ENCODE measurements around the gene SLC38A7. TPM values are rescaled to one million over a fixed set of nuclear protein-coding genes. Genes with fewer than 3 reads are reported as not detected.

Gene SLC38A7
- total RNA-seq (2014; rRNA removed; shearing (Covaris generic)), result 14.6 and 16.1 TPM in 2 replicates

- Histone ChIP-seq H3K36me3 (replicated peaks; ENCODE audit: control insufficient read depth, insufficient read depth, low read length) (peaks cover under 1% of the 10 kb centered on the region; the same call in 1 of the 2 replicates), H3K4me3 (ENCODE audit: insufficient read depth, low read depth, low read length) (peak within 1 kb of the TSS; percentile 86), H3K27me3 (ENCODE audit: control insufficient read depth, insufficient read depth, low read length) (no peaks in the 10 kb centered on the region)
- DNase-seq, result peak; percentile 96
These were observed at the start of gene SLC38A7 for GRCh38 chr16:58684354-58685083. Gene SLC38A7 (minus strand): TSS chr16:58684770. CDS start chr16:58680126, 4,644 bp downstream.

- Histone ChIP-seq H3K36me3 (replicated peaks; ENCODE audit: control insufficient read depth, insufficient read depth, low read length) (peaks cover 3% of the 10 kb centered on the region), H3K27me3 (ENCODE audit: control insufficient read depth, insufficient read depth, low read length) (no peaks in the 10 kb centered on the region), H3K4me3 (ENCODE audit: insufficient read depth, low read depth, low read length) (peak within 1 kb of the TSS; percentile 91)
- peak; percentile 94 for DNase-seq
These were observed 49.3 kb upstream of the SLC38A7 start, which contains the start of gene GOT2 for GRCh38 chr16:58733671-58734458. Gene GOT2 (minus strand): TSS chr16:58734316. CDS start chr16:58734228, 88 bp downstream.

- Histone ChIP-seq H3K36me3 (replicated peaks; ENCODE audit: control insufficient read depth, insufficient read depth, low read length) (peaks cover 3% of the 10 kb centered on the region), H3K27me3 (ENCODE audit: control insufficient read depth, insufficient read depth, low read length) (no peaks in the 10 kb centered on the region), H3K4me3 (ENCODE audit: insufficient read depth, low read depth, low read length) (peak overlapping the region; percentile 91)
- no peak for DNase-seq
These were observed 48.7 kb upstream of the SLC38A7 start for GRCh38 chr16:58733248-58733670.

- Histone ChIP-seq H3K27me3 (ENCODE audit: control insufficient read depth, insufficient read depth, low read length) (no peaks in the 10 kb centered on the region), H3K36me3 (replicated peaks; ENCODE audit: control insufficient read depth, insufficient read depth, low read length) (peaks cover 3% of the 10 kb centered on the region), H3K4me3 (ENCODE audit: insufficient read depth, low read depth, low read length) (peak overlapping the region; percentile 91)
- no peak for DNase-seq
These were observed 48.1 kb upstream of the SLC38A7 start for GRCh38 chr16:58732545-58733247.

- no peak for DNase-seq
- no peak overlapping the region for H3K4me3 ChIP-seq (ENCODE audit: insufficient read depth, low read depth, low read length)
- no peaks in the 10 kb centered on the region for H3K27me3 ChIP-seq (ENCODE audit: control insufficient read depth, insufficient read depth, low read length)
- H3K36me3 ChIP-seq (replicated peaks; ENCODE audit: control insufficient read depth, insufficient read depth, low read length), result peaks cover 3% of the 10 kb centered on the region
These were observed 46.3 kb upstream of the SLC38A7 start for GRCh38 chr16:58730724-58731370.

GRCh38 chr16:58727796-58728568 lies 43.4 kb upstream of the SLC38A7 start:
- Histone ChIP-seq H3K27me3 (ENCODE audit: control insufficient read depth, insufficient read depth, low read length) (no peaks in the 10 kb centered on the region), H3K36me3 (replicated peaks; ENCODE audit: control insufficient read depth, insufficient read depth, low read length) (peaks cover 11% of the 10 kb centered on the region), H3K4me3 (ENCODE audit: insufficient read depth, low read depth, low read length) (no peak overlapping the region)
- no peak for DNase-seq

- peaks cover 14% of the 10 kb centered on the region for H3K36me3 ChIP-seq (replicated peaks; ENCODE audit: control insufficient read depth, insufficient read depth, low read length)
- DNase-seq, result no peak
These were observed 42.6 kb upstream of the SLC38A7 start for GRCh38 chr16:58727028-58727781.

GRCh38 chr16:58723109-58723508 lies 38.5 kb upstream of the SLC38A7 start:
- DNase-seq, result no peak
- H3K27me3 ChIP-seq (ENCODE audit: control insufficient read depth, insufficient read depth, low read length), result no peaks in the 10 kb centered on the region
- no peak overlapping the region for H3K4me3 ChIP-seq (ENCODE audit: insufficient read depth, low read depth, low read length)
- peaks cover 29% of the 10 kb centered on the region for H3K36me3 ChIP-seq (replicated peaks; ENCODE audit: control insufficient read depth, insufficient read depth, low read length)

More at GRCh38 chr16:58727028-58727781, 42.6 kb upstream of the SLC38A7 start:
- Histone ChIP-seq H3K4me3 (ENCODE audit: insufficient read depth, low read depth, low read length) (no peak overlapping the region), H3K27me3 (ENCODE audit: control insufficient read depth, insufficient read depth, low read length) (no peaks in the 10 kb centered on the region)

- no peaks in the 10 kb centered on the region for H3K27me3 ChIP-seq (ENCODE audit: control insufficient read depth, insufficient read depth, low read length)
- DNase-seq, result no peak
- no peak overlapping the region for H3K4me3 ChIP-seq (ENCODE audit: insufficient read depth, low read depth, low read length)
- H3K36me3 ChIP-seq (replicated peaks; ENCODE audit: control insufficient read depth, insufficient read depth, low read length), result peaks cover 42% of the 10 kb centered on the region
These were observed 33.4 kb upstream of the SLC38A7 start for GRCh38 chr16:58717994-58718393.

- H3K27me3 ChIP-seq (ENCODE audit: control insufficient read depth, insufficient read depth, low read length), result no peaks in the 10 kb centered on the region
- peaks cover 43% of the 10 kb centered on the region for H3K36me3 ChIP-seq (replicated peaks; ENCODE audit: control insufficient read depth, insufficient read depth, low read length)
- no peak overlapping the region for H3K4me3 ChIP-seq (ENCODE audit: insufficient read depth, low read depth, low read length)
- DNase-seq, result no peak
These were observed 31.9 kb upstream of the SLC38A7 start for GRCh38 chr16:58716468-58716867.

GRCh38 chr16:58713742-58714141 lies 29.2 kb upstream of the SLC38A7 start:
- Histone ChIP-seq H3K4me3 (ENCODE audit: insufficient read depth, low read depth, low read length) (no peak overlapping the region), H3K27me3 (ENCODE audit: control insufficient read depth, insufficient read depth, low read length) (no peaks in the 10 kb centered on the region), H3K36me3 (replicated peaks; ENCODE audit: control insufficient read depth, insufficient read depth, low read length) (peaks cover 39% of the 10 kb centered on the region)
- DNase-seq, result no peak

- Histone ChIP-seq H3K36me3 (replicated peaks; ENCODE audit: control insufficient read depth, insufficient read depth, low read length) (peaks cover 25% of the 10 kb centered on the region), H3K27me3 (ENCODE audit: control insufficient read depth, insufficient read depth, low read length) (no peaks in the 10 kb centered on the region), H3K4me3 (ENCODE audit: insufficient read depth, low read depth, low read length) (no peak overlapping the region)
- DNase-seq, result no peak
These were observed 24.8 kb upstream of the SLC38A7 start for GRCh38 chr16:58709333-58709732.

GRCh38 chr16:58699151-58699550 lies 14.6 kb upstream of the SLC38A7 start:
- H3K27me3 ChIP-seq (ENCODE audit: control insufficient read depth, insufficient read depth, low read length), result no peaks in the 10 kb centered on the region
- H3K4me3 ChIP-seq (ENCODE audit: insufficient read depth, low read depth, low read length), result no peak overlapping the region
- DNase-seq, result no peak
- H3K36me3 ChIP-seq (replicated peaks; ENCODE audit: control insufficient read depth, insufficient read depth, low read length), result no peaks in the 10 kb centered on the region
